ENCODE results near the gene PAK5.

Gene PAK5

DNA sequence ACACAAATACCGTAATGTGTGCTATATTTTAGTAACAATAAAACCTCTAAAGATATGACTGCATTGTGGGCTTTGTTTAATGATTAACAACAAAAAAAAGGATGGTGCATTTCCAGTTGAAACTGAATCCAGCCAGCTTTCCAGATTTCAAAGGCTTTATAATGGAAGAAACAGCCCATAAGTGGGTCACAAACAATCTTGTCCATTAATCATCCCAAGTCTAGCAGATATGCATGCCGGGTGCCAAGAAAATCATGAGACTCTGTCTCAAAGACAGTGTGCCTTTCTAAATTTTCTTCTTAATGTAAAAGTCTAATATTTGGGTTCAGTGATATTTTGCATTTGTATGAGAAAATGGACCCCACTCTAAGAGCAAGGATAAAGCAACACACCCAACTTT is 345.1 kb downstream of the PAK5 start:
- no peak for DNase-seq (ENCODE audit: low read depth)

DNA sequence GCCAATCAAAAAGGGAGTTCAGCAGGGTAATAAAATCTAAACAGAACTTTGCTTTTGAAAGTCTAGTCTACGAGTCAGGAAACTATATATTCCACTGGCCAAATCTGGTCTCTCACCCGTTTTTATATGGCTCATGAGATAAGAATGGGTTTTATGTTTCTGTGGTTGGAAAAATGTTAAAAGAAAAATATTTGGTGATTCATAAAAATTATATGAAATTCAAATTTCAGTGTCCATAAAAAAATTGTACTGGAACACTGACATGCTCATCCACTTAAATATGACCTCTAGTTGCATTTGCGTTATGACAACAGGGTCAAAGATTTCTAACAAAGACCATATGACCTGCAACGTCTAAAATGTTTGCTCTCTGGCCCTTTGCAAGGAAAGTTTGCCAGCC is 346.8 kb downstream of the PAK5 start:
- peak; percentile 6 for DNase-seq (ENCODE audit: low read depth)

DNA sequence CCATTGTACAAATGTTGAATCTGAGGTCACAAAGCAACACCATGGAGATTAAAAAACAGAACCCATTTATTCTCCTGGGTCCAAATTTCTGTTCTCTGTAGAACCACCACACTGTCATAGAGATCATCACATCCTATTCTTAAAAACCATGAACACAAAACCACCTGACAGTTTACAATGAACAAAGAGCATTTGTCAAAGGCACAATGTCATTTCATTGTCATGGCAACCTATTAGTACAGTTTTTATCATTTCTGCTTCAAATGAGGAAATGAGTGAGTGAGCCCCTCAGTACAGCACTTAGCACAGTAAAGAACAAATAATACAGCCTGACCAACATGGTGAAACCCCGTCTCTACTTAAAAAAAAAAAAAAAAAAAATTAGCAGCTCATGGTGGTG is 347.6 kb downstream of the PAK5 start:
- no peak for DNase-seq (ENCODE audit: low read depth)

DNA sequence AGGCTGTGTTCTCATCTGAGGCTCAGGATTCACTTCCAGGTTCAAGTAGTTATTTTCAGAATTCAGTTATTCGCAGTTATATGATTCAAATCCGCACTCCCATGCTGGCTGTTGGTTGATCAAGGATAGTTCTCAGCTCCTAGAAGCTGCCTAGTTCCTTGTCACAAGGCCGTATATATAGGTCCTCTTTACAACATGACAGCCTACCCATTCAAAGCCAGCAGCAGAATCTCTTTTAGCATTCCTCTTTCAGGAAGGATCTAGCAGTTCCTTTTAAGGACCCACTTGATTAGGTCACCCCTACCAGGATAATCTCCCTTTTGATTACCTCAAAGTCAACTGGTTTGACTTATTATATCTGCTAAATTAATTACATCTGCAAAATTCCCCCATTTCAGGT is 348.2 kb downstream of the PAK5 start:
- no peak for DNase-seq (ENCODE audit: low read depth)

DNA sequence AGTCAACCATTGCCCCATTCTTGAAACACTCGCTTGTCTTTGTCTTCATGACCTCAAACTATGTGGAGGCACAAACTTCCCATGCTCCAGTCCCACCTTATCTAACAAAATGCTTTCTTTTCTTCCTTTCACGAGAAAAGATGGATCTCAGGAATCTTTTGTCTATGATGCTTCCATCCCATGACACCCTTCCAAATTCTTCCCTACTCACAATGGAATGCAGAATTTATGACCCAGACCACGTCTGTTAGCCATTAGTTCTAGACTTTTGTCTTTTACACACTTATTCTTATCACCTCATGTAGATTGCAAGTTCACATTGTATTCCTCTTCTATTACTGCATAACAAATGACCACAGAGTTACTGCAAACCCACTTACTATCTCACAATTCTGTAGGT is 348.7 kb downstream of the PAK5 start:
- DNase-seq (ENCODE audit: low read depth), result peak; percentile 17

DNA sequence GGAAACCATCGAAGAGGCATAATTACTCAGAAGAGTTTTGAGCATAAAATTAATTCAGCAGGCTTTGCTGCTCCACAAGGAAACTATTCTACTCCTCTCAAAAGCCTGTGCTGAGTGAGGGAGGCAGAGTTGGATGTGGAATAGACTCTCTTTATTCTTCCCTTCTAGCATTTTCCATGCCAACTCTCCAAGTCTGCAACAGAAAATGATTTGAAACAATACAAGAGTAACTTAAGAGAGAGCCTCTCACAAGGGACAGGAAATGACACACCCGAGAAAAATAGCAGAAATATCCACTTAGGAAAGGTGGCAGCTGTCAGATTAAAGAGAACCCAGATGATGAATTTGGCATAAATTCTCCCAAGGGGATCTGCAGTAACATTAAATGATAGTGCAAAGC is 350.8 kb downstream of the PAK5 start:
- DNase-seq (ENCODE audit: low read depth), result no peak

Data from GM04503 (cell line).